ENCODE results near the gene PHLDB2. TPM values are rescaled to one million over a fixed set of nuclear protein-coding genes. Genes with fewer than 3 reads are reported as not detected.

Gene PHLDB2
- total RNA-seq, 4 donors from 2014 or later, result 63.6 to 154 (median 107) TPM

DNA sequence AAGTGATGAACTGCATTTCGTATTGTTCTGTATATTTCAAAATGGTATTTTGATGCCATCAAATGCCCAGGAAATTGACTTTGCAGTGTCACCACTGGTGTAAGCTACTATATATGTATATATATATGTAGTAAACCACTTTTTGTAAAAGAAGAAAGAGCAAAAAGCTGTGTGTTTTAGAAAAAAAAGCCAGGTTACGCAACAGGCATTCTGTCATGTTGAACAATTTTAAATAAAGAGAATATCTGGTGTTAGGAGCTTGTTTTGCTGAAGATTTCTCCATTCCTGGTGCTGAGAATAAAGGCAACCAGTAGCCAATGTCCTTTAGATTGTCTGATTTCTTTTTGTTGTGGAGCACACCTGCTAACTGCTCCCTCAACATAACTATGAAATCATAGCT lies 116.1 kb downstream of the PHLDB2 start:
- Histone ChIP-seq H3K27me3 (no peaks in the 10 kb centered on the region), H3K4me1 (peaks cover 7 to 15% (median 12%) of the 10 kb centered on the region in 4 donors), H3K9me3 (no peaks in the 10 kb centered on the region), H3K27ac (replicated peaks in 1 of 4) (no peak overlapping the region), H3K36me3 (peaks cover 0 to 38% (median 18%) of the 10 kb centered on the region in 4 donors), H3K4me3 (no peak overlapping the region)
- 83% methylated on average over 2 of the region's 2 CpGs for WGBS
- DNase-seq (ENCODE audit: extremely low spot score), result no peak
- TF ChIP-seq EP300 (IDR thresholded peaks at IDR 0.05), result no peak
- TF ChIP-seq, protein P1, sequence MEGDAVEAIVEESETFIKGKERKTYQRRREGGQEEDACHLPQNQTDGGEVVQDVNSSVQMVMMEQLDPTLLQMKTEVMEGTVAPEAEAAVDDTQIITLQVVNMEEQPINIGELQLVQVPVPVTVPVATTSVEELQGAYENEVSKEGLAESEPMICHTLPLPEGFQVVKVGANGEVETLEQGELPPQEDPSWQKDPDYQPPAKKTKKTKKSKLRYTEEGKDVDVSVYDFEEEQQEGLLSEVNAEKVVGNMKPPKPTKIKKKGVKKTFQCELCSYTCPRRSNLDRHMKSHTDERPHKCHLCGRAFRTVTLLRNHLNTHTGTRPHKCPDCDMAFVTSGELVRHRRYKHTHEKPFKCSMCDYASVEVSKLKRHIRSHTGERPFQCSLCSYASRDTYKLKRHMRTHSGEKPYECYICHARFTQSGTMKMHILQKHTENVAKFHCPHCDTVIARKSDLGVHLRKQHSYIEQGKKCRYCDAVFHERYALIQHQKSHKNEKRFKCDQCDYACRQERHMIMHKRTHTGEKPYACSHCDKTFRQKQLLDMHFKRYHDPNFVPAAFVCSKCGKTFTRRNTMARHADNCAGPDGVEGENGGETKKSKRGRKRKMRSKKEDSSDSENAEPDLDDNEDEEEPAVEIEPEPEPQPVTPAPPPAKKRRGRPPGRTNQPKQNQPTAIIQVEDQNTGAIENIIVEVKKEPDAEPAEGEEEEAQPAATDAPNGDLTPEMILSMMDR (IDR thresholded peaks at IDR 0.05), result no peak
- TF ChIP-seq POLR2A (IDR thresholded peaks at IDR 0.05; ENCODE audit: low read depth), result no peak
- TF ChIP-seq POLR2AphosphoS5 (IDR thresholded peaks at IDR 0.05), result no peak
- intact Hi-C loops (cut with DNase I), result no loop called here

DNA sequence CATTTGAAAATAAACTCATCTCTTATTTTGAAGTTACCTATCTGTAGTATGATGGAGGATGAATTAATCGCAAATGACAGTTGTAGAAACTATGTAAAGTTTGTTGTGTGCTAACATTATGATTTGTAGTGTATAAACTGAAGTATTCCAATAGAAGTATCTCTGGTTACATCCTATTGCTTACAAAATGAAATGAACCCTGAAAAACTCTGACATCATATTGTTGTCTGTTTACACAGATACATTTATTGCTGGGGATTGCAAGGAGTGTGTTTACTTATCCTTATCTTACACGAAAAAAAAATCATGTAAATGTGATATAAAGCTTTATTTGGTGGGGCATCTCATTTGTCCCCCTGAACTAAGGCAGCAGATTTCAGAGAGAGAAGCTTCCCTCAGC lies 117.2 kb downstream of the PHLDB2 start:
- no peaks in the 10 kb centered on the region for H3K27me3 ChIP-seq
- 75% methylated on average over 2 of the region's 2 CpGs for WGBS
- no peak for DNase-seq (ENCODE audit: extremely low spot score)
- peaks cover 16 to 23% (median 19%) of the 10 kb centered on the region in 4 donors for H3K4me1 ChIP-seq
- no peak overlapping the region for H3K27ac ChIP-seq (replicated peaks in 1 of 4)
- H3K36me3 ChIP-seq, result peaks cover 0 to 31% (median 17%) of the 10 kb centered on the region in 4 donors
- no peaks in the 10 kb centered on the region for H3K9me3 ChIP-seq
- H3K4me3 ChIP-seq, result no peak overlapping the region
- intact Hi-C loops (cut with DNase I), result no loop called here
- TF ChIP-seq EP300 (IDR thresholded peaks at IDR 0.05), result no peak
- TF ChIP-seq POLR2AphosphoS5 (IDR thresholded peaks at IDR 0.05), result no peak
- TF ChIP-seq POLR2A (IDR thresholded peaks at IDR 0.05; ENCODE audit: low read depth), result no peak
- TF ChIP-seq, protein P1 (IDR thresholded peaks at IDR 0.05), result no peak

DNA sequence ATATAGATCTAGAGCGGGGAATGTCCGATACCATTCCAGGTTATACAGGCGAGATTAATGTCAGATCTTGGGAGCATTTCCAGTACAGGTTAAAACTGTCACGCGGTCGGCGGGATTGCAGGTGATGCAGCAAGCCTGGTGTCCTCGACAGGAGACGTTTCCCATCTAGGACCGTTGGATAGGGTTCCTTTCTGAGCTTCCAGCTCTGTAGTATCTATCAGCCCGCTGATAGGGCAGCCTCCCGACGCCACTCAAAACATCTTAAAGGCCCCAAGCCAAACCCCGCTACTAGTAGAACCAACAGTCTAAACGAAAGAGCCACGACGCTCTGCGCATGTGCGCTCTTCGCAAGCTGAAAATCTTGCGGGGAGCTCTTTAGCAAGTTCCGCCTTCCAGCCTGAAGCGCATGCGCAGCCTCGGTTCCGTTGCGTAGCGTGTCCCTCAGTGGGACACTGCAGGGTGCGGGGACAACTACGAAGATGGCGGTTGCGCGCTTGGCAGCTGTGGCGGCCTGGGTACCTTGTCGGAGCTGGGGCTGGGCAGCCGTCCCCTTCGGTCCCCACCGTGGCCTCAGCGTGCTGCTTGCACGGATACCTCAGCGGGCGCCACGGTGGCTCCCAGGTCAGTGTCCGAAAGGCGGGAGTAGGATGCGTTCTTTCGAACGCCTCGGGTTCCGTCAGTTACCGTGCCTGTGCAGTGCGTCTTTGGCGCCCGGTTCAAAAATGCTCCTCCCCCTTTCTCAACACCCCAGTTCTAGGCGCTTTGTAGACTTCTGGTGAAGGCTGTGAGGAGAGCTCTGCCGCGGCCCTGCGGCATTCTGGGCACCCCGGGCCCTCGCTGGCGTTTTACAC lies 119.7 kb downstream of the PHLDB2 start, which contains the start of gene ABHD10:
TSS of gene ABHD10 (plus strand) at position 444 of the 851 bp plus-strand sequence. CDS start at position 480, 36 bp downstream.
- peaks cover 16 to 33% (median 24%) of the 10 kb centered on the region in 4 donors for H3K4me1 ChIP-seq
- peak; percentile 97 for DNase-seq (ENCODE audit: extremely low spot score)
- TF ChIP-seq EP300 (IDR thresholded peaks at IDR 0.05) (no peak), POLR2A (IDR thresholded peaks at IDR 0.05; ENCODE audit: low read depth) (peak; percentile 64), POLR2AphosphoS5 (IDR thresholded peaks at IDR 0.05) (peak; percentile 98 to 99)
- TF ChIP-seq, protein P1 (IDR thresholded peaks at IDR 0.05), result no peak
- WGBS, result 13% methylated on average over 15 of the region's 61 CpGs
- H3K27ac ChIP-seq (replicated peaks in 1 of 4), result peak within 1 kb of the TSS; percentile 82 to 89 (median 85)
- no peaks in the 10 kb centered on the region for H3K9me3 ChIP-seq
- H3K27me3 ChIP-seq, result no peaks in the 10 kb centered on the region
- intact Hi-C loops (cut with DNase I), result no loop called here
- H3K36me3 ChIP-seq, result peaks cover 0 to 16% (median 9%) of the 10 kb centered on the region in 4 donors
- peak within 1 kb of the TSS; percentile 72 to 75 (median 73) for H3K4me3 ChIP-seq

DNA sequence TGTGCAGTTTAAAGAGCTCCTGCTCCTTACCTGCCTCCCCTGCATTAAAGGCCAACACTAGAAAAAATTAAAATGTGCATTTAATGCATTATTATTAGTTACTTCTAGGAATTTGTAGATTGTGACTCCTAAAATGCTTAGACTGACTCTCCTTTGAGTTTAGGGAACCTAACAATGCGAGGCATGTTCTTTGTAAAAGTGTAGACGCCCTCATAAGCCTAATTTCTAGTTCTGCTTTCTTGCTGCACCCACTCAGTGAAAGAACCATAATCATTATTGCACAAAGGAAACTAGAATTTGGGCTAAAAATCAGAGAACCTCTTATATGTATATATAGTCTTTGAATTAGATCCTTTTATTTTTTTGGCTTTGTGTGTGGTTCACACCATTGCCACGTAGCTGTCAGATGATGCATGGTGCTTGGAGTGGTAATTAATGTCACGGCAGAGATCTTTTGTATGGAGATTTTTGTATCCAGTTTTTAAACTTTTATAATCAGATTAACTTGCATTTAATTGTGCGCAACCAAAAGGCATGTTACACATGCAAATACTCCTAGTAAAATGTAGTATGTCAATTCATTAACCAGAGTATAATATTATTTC lies 120.5 kb downstream of the PHLDB2 start:
- intact Hi-C loops (cut with DNase I), result no loop called here
- 12% methylated on average over 5 of the region's 5 CpGs for WGBS
- no peak for TF ChIP-seq POLR2AphosphoS5 (IDR thresholded peaks at IDR 0.05)
- TF ChIP-seq, protein P1 (IDR thresholded peaks at IDR 0.05), result no peak
- TF ChIP-seq POLR2A (IDR thresholded peaks at IDR 0.05; ENCODE audit: low read depth), result no peak
- no peak for TF ChIP-seq EP300 (IDR thresholded peaks at IDR 0.05)

More for the DNA sequence above, 120.5 kb downstream of the PHLDB2 start:
- H3K36me3 ChIP-seq, result peaks cover 0 to 13% (median 4%) of the 10 kb centered on the region in 4 donors
- H3K4me1 ChIP-seq, result peaks cover 16 to 33% (median 24%) of the 10 kb centered on the region in 4 donors
- H3K9me3 ChIP-seq, result no peaks in the 10 kb centered on the region
- no peaks in the 10 kb centered on the region for H3K27me3 ChIP-seq
- peak overlapping the region; percentile 72 to 75 (median 73) for H3K4me3 ChIP-seq
- DNase-seq (ENCODE audit: extremely low spot score), result no peak
- peak overlapping the region; percentile 82 to 89 (median 85) for H3K27ac ChIP-seq (replicated peaks in 1 of 4)

Measured in esophagus muscularis mucosa (tissue), 4 donors.